ENCODE measurements around the gene POU2F1.
A peak's percentile ranks its signal among the peaks of the same experiment; 100 is the strongest.
"Not testable (repeated sequence)": the region's sequence is repeated elsewhere in the genome, so short reads cannot be mapped to it uniquely, and the experiment has no call there.

POU2F1 gene

GRCh38 chr1:167276969-167277368 lies 56.3 kb downstream of the POU2F1 start:
- FAIRE-seq = no peak

GRCh38 chr1:167278497-167278896 lies 57.8 kb downstream of the POU2F1 start:
- peak; percentile 3 for FAIRE-seq

- no peak for FAIRE-seq
These were observed 60.2 kb downstream of the POU2F1 start for GRCh38 chr1:167280912-167281311.

GRCh38 chr1:167288390-167289074 lies 67.8 kb downstream of the POU2F1 start:
- no peak for FAIRE-seq

GRCh38 chr1:167289075-167289442 lies 68.4 kb downstream of the POU2F1 start:
- FAIRE-seq = no peak

GRCh38 chr1:167289966-167290365 lies 69.3 kb downstream of the POU2F1 start:
- FAIRE-seq = no peak

GRCh38 chr1:167291539-167292185 lies 71.0 kb downstream of the POU2F1 start:
- FAIRE-seq = no peak

- FAIRE-seq = no peak
These were observed 71.5 kb downstream of the POU2F1 start for GRCh38 chr1:167292216-167292615.

GRCh38 chr1:167293057-167293456 lies 72.4 kb downstream of the POU2F1 start:
- no peak for FAIRE-seq

- FAIRE-seq = no peak
These were observed 73.8 kb downstream of the POU2F1 start for GRCh38 chr1:167294528-167294927.

- no peak for FAIRE-seq
These were observed 76.8 kb downstream of the POU2F1 start for GRCh38 chr1:167297222-167298214.

GRCh38 chr1:167298325-167298724 lies 77.6 kb downstream of the POU2F1 start:
- FAIRE-seq = no peak

GRCh38 chr1:167301355-167301754 lies 80.7 kb downstream of the POU2F1 start:
- no peak for FAIRE-seq

- FAIRE-seq = no peak
These were observed 83.5 kb downstream of the POU2F1 start for GRCh38 chr1:167304165-167304564.

GRCh38 chr1:167305059-167305705 lies 84.5 kb downstream of the POU2F1 start:
- no peak for FAIRE-seq

- FAIRE-seq = no peak
These were observed 85.1 kb downstream of the POU2F1 start for GRCh38 chr1:167305706-167306277.

GRCh38 chr1:167310732-167311131 lies 90.0 kb downstream of the POU2F1 start:
- FAIRE-seq = no peak

GRCh38 chr1:167312871-167313270 lies 92.2 kb downstream of the POU2F1 start:
- no peak for FAIRE-seq

GRCh38 chr1:167314671-167315070 lies 94.0 kb downstream of the POU2F1 start:
- FAIRE-seq = no peak

GRCh38 chr1:167317463-167317862 lies 96.8 kb downstream of the POU2F1 start:
- no peak for FAIRE-seq

GRCh38 chr1:167319206-167319605 lies 98.5 kb downstream of the POU2F1 start:
- FAIRE-seq = not testable (repeated sequence)

- FAIRE-seq = no peak
These were observed 101.8 kb downstream of the POU2F1 start for GRCh38 chr1:167322483-167322882.

GRCh38 chr1:167325151-167325550 lies 104.5 kb downstream of the POU2F1 start:
- FAIRE-seq = no peak

All from A204.1 (cell line).